ENCODE measurements around the gene CD226. TPM values are rescaled to one million over a fixed set of nuclear protein-coding genes. Genes with fewer than 3 reads are reported as not detected.

Gene CD226
- total RNA-seq, 1 donor from 2014 or later: 0.91 TPM

GRCh38 chr18:69956057-69956456 is 8.4 kb upstream of the CD226 start:
- TF ChIP-seq CTCF (IDR thresholded peaks at IDR 0.05; ENCODE audit: borderline replicate concordance): no peak
- Histone ChIP-seq H3K27ac (replicated peaks) (no peak overlapping the region), H3K4me1 (no peaks in the 10 kb centered on the region), H3K27me3 (ENCODE audit: low read depth) (no peaks in the 10 kb centered on the region), H3K4me3 (no peak overlapping the region), H3K36me3 (no peaks in the 10 kb centered on the region), H3K9me3 (replicated peaks) (peaks cover 4% of the 10 kb centered on the region)
- intact Hi-C loops (cut with micrococcal nuclease): no loop called here
- no peak for DNase-seq

GRCh38 chr18:69954719-69955480 is 7.2 kb upstream of the CD226 start:
- Histone ChIP-seq H3K4me3 (no peak overlapping the region), H3K4me1 (no peaks in the 10 kb centered on the region), H3K27ac (replicated peaks) (no peak overlapping the region), H3K9me3 (replicated peaks) (peaks cover 4% of the 10 kb centered on the region), H3K27me3 (ENCODE audit: low read depth) (no peaks in the 10 kb centered on the region), H3K36me3 (no peaks in the 10 kb centered on the region)
- TF ChIP-seq CTCF (IDR thresholded peaks at IDR 0.05; ENCODE audit: borderline replicate concordance): no peak
- no peak for DNase-seq
- intact Hi-C loops (cut with micrococcal nuclease): no loop called here

- no peak overlapping the region for H3K27ac ChIP-seq (replicated peaks)
- intact Hi-C loops (cut with micrococcal nuclease): no loop called here
- no peak for TF ChIP-seq CTCF (IDR thresholded peaks at IDR 0.05; ENCODE audit: borderline replicate concordance)
- H3K9me3 ChIP-seq (replicated peaks): peaks cover 4% of the 10 kb centered on the region
- no peaks in the 10 kb centered on the region for H3K36me3 ChIP-seq
- H3K4me1 ChIP-seq: peaks cover 14% of the 10 kb centered on the region
- DNase-seq: no peak
- no peak overlapping the region for H3K4me3 ChIP-seq
- no peaks in the 10 kb centered on the region for H3K27me3 ChIP-seq (ENCODE audit: low read depth)
Observed at GRCh38 chr18:69953191-69953590, 5.5 kb upstream of the CD226 start.

- TF ChIP-seq CTCF (IDR thresholded peaks at IDR 0.05; ENCODE audit: borderline replicate concordance): no peak
- intact Hi-C loops (cut with micrococcal nuclease): no loop called here
Observed at GRCh38 chr18:69951182-69951581, 3.5 kb upstream of the CD226 start.

GRCh38 chr18:69949538-69949936 is 1.9 kb upstream of the CD226 start:
- peaks cover 23% of the 10 kb centered on the region for H3K4me1 ChIP-seq
- peak overlapping the region; percentile 40 for H3K4me3 ChIP-seq
- DNase-seq: no peak
- no peak overlapping the region for H3K27ac ChIP-seq (replicated peaks)
- no peaks in the 10 kb centered on the region for H3K36me3 ChIP-seq
- intact Hi-C loops (cut with micrococcal nuclease): no loop called here
- peaks cover 4% of the 10 kb centered on the region for H3K9me3 ChIP-seq (replicated peaks)
- TF ChIP-seq CTCF (IDR thresholded peaks at IDR 0.05; ENCODE audit: borderline replicate concordance): no peak
- no peaks in the 10 kb centered on the region for H3K27me3 ChIP-seq (ENCODE audit: low read depth)

More at GRCh38 chr18:69951182-69951581, 3.5 kb upstream of the CD226 start:
- Histone ChIP-seq H3K4me3 (no peak overlapping the region), H3K9me3 (replicated peaks) (peaks cover 4% of the 10 kb centered on the region), H3K4me1 (peaks cover 23% of the 10 kb centered on the region), H3K36me3 (no peaks in the 10 kb centered on the region), H3K27me3 (ENCODE audit: low read depth) (no peaks in the 10 kb centered on the region), H3K27ac (replicated peaks) (no peak overlapping the region)
- no peak for DNase-seq

Data from left ventricle myocardium inferior (tissue), 1 donor.